C4-2B (cell line): Measurements from ENCODE around the gene OAS1.

Experiments used
- CTCF ChIP-seq: fragments of 450-650 bp; conservative IDR thresholded peaks from 2 replicates; pipeline ENCODE4 v1.5.1; 2017; ENCODE audit warnings: mild to moderate bottlenecking
- ZFX ChIP-seq: fragments of 450-650 bp; IDR thresholded peaks from 2 replicates; pipeline ENCODE4 v1.6.1; 2017

DNA sequence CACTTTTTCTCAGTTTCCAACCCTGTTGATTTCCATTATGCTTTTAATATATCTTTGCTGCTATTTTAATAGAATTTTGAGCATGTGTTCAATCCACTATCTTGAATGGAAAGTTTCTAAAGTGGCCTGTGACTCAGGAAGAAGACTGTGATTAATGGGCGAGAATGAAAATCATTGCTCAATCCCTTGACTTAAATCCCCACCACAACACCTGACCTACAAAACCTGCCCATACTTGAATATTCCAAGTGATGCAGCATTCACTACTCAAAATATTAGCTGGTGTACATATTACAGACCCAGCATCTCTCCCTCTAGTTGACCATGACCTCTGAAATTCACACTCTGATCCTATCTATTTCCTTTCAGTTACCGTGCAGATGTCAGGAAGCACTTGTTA lies 30.2 kb downstream of the OAS1 start:
- TF ChIP-seq CTCF (no peak), ZFX (no peak)
